ENCODE measurements around the gene TXN. TPM values are rescaled to one million over a fixed set of nuclear protein-coding genes. Genes with fewer than 3 reads are reported as not detected.
"Not testable (repeated sequence)": the region's sequence is repeated elsewhere in the genome, so short reads cannot be mapped to it uniquely, and the experiment has no call there.

Gene TXN
- polyA plus RNA-seq, 4 donors = 121 to 247 (median 223) TPM

- DNase-seq (ENCODE audit: low read depth in 4 of 4, low spot score in 3 of 4) = no peak
These were observed 1.6 kb upstream of the TXN start for GRCh38 chr9:110257956-110258355.

DNA sequence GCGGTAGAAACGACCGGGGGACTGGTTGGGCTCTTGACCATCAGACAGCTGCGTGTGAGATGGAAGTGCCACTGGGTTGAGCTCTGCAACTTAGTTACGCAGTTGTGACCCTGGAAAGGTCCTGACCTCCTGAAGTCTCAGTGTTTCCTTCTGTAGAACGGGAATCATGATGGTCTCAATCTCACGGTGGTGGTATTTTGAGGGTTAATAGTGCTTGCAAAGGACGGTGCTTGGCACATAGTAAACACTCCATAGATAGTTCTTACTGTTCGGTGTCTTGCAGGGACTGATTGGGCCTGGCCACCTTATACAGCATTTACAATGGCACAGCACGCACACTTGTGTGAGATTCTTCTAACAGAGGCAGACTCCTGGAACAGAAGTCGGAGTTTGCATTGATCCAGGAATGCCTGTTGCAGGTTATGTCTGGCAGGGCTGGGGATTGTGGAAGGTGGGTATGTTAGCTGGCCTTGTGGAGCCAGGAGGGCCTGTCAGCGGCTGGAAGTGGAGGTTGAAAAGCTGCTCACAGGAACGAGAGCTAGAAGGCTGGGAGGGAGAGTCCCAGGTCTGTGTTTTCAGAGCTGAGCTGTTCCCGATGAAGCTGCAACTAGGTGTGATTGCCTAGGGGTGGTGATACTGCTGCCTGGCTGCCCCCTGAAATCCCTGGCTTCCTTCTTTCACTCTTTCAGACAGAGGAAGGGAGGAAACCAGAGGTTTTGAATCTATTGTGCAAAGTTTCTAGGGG, 962 bp upstream of the TXN start:
- no peak for DNase-seq (ENCODE audit: low read depth in 4 of 4, low spot score in 3 of 4)

GRCh38 chr9:110255463-110256379, 586 bp downstream of the TXN start:
- peak; percentile 19 to 38 (median 36) for DNase-seq (ENCODE audit: low read depth in 4 of 4, low spot score in 3 of 4)

GRCh38 chr9:110255034-110255462, 1.3 kb downstream of the TXN start:
- DNase-seq (ENCODE audit: low read depth in 4 of 4, low spot score in 3 of 4) = peak in 2 of 4 donors; percentile 19 to 31

- no peak for DNase-seq (ENCODE audit: low read depth in 4 of 4, low spot score in 3 of 4)
These were observed 1.8 kb downstream of the TXN start for GRCh38 chr9:110254500-110254899.

DNA sequence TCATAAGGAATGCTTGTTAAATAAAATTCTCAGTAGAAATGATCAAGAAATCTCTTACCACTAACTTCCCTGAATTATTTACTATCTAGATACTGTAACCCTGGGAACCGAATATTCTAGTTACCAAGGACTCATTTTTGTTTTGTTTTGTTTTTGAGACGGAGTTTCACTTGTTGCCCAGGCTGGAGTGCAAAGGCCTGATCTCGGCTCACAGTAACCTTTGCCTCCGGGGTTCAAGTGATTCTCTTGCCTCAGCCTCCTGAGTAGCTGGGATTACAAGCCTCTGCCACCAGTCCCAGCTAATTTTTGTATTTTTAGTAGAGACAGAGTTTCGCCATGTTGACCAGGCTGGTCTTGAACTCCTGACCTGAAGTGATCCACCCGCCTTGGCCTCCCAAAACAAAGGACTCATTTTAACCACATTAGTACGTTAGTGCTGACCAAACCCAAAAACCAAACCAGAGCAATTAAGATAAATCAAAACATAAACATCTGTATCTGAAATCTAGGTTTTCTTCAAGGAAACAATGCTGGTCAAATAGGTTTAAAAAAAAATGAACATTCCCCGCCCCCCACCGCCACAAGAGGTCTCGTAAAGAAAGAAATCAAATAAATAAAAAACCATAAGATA, 3.7 kb downstream of the TXN start:
- no peak for DNase-seq (ENCODE audit: low read depth in 4 of 4, low spot score in 3 of 4)

- not testable (repeated sequence) for DNase-seq (ENCODE audit: low read depth in 4 of 4, low spot score in 3 of 4)
These were observed 4.5 kb downstream of the TXN start for GRCh38 chr9:110251770-110252169.

DNA sequence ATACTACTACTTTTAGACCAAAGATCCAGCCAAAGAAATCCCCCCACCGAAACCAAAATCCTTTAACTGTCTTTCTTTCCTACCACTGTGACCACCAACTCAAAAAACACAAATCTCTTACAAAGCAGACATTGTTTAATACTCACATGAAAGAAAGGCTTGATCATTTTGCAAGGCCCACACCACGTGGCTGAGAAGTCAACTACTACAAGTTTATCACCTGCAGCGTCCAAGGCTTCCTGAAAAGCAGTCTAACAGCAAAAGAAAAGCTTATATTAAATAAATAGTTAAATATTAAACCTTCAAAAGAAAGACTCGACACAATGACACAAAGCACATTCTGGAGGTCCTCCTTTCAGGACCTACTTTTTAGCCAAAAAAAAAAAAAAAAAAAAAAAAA, 5.1 kb downstream of the TXN start:
- no peak for DNase-seq (ENCODE audit: low read depth in 4 of 4, low spot score in 3 of 4)

- no peak for DNase-seq (ENCODE audit: low read depth in 4 of 4, low spot score in 3 of 4)
These were observed 6.7 kb downstream of the TXN start for GRCh38 chr9:110249603-110250002.

- no peak for DNase-seq (ENCODE audit: low read depth in 4 of 4, low spot score in 3 of 4)
These were observed 7.9 kb downstream of the TXN start for GRCh38 chr9:110248361-110248760.

GRCh38 chr9:110246214-110246613, 10.1 kb downstream of the TXN start:
- no peak for DNase-seq (ENCODE audit: low read depth in 4 of 4, low spot score in 3 of 4)

DNA sequence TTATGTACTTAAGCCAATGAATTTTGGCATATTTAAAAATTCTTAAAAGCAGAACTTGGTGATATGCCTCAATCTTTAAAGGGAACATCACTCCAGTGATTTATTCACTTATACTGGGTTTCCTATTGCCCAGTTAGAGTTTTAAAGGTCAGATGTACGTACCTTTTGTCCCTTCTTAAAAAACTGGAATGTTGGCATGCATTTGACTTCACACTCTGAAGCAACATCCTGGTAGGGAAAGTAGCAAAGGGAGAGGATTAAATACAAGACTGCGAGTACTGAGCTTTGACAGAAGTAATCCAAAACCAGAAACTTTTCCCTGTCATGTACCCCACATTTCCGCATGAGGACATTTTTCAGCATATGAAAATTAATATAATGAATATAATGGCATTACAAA, 11.7 kb downstream of the TXN start:
- no peak for DNase-seq (ENCODE audit: low read depth in 4 of 4, low spot score in 3 of 4)

- DNase-seq (ENCODE audit: low read depth in 4 of 4, low spot score in 3 of 4) = no peak
These were observed 14.4 kb downstream of the TXN start for GRCh38 chr9:110241858-110242321.

DNA sequence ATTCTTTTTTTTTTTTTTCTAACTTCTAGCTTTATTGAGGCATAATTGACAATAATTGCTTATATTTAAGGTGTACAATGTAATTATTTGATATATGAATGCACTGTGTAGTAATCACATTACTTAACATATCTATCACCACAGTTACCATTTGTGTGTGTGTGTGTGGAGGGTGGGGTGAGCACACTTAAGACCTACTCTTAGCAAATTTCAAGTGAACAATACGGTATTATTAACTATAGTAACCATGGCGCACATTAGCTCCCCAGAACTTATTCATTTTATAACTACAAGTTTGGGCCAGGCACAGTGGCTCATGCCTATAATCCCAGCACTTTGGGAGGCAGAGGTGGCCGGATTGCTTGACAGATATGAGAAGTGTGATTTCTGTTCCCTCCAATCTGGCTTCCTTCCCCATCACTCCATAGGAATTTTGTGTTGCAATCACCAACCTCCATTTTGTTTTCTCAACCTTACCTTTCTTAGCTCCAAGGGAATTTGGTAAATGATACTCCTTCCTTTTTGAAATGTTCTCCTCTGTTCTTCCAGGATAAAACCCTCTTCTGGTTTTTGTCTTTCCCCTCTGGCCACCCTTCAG, 14.9 kb downstream of the TXN start:
- no peak for DNase-seq (ENCODE audit: low read depth in 4 of 4, low spot score in 3 of 4)

- no peak for DNase-seq (ENCODE audit: low read depth in 4 of 4, low spot score in 3 of 4)
These were observed 16.1 kb downstream of the TXN start for GRCh38 chr9:110240198-110240597.

DNA sequence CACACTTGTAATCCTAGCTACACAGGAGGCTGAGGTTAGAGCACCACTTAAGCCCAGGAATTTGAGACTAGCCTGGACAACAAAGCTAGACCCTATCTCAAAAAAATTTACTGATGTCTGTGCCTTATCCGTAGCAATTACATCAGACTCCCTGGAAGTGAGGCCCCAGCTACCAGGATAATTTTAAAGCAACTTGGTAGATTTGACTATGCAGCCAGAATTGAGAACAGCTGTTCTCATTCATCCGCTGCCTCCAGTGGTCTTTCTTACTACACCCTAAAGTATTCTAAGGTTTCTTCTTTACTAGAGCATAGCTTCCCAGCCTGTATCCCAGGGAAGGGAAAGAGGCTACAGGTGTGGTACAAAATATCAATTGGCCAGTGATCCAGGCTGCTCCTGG, 28.0 kb downstream of the TXN start:
- no peak for DNase-seq (ENCODE audit: low read depth in 4 of 4, low spot score in 3 of 4)

DNA sequence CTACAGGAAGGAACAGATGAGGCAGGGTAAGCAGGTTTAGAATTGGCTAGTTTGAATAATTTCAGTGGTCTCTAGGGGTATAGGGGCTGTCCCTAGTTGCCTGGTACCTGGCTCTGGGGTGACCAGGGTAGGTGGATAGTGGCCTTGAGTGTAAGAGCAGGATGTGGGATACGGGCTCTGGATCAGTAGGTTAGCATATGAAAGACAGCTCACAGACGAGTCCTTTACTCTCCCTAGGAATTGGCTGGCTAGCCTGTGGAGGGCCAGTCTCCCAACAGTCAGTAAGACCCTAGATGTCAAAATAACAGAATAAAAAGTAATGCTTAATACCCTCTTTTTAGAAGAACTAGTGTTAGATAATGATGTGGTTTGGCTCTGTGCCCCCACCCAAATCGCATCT, 31.7 kb downstream of the TXN start:
- no peak for DNase-seq (ENCODE audit: low read depth in 4 of 4, low spot score in 3 of 4)

DNA sequence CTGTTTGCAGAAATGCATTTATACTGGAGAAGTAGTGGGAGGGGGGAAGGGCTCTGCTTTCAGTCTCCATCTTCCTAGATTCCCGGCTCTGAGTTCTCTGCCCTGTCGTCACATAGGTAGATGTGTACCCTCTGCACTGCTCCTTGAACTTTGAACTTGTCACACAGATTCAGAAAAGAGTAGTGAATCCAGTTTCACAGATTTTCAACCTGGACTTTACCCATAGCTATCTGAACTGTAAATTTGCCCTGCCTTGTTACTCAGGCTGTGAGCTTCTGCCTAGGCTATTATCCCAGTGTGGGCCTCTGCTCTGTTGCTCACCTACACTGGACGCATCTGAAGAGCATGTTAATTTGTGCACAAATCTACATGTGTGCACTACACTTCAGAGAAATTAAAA, 35.5 kb downstream of the TXN start:
- DNase-seq (ENCODE audit: low read depth in 4 of 4, low spot score in 3 of 4) = no peak

- no peak for DNase-seq (ENCODE audit: low read depth in 4 of 4, low spot score in 3 of 4)
These were observed 38.6 kb downstream of the TXN start for GRCh38 chr9:110217656-110218099.

DNA sequence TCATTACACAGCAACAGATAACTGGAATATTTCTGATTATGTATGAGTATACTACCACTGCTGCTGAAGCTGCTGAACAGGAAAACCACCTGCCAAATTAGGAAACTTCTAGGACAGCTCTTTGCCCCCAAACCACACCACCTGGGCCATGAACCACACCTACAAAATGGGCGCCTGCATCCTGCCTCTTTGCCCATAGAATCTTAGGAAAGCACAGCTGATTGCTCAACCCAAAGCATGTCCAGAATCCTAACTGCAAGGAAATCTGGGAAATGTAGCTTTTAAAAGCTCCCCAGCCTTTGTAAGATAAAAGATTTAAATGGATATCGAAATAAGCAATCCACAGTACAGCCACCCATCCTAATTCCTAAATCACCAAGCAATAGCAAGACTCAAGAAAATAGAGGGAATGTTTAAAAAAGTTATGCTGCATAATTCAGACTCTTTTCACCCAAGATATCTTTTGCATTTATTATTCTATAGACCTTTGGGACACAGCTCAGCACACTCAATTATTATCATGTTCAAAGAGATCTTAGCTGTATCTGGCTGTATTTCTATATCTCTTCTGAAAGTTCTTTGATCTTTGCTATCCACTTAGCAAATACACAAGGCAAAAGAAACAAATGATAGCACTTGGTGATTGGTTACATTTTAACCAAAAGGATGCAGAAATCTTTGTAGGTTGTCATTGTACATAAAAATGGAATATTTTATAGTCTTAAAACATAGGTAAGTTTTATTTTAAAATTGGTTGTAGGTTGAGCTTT, 41.5 kb downstream of the TXN start:
- no peak for DNase-seq (ENCODE audit: low read depth in 4 of 4, low spot score in 3 of 4)

Measured in left renal pelvis (tissue), 4 donors.